Tibial nerve (tissue), 3 donors: ENCODE measurements around the gene SHOX.

ENCODE experiments used
- POLR2A ChIP-seq, 2 donors: fragments of 450-650 bp; IDR thresholded peaks; one replicate each; pipeline ENCODE4 v1.6.1; 2017; ENCODE audit warnings: antibody characterized with exemption in 2 of 2, mild to moderate bottlenecking in 2 of 2, moderate library complexity in 2 of 2
- TF ChIP-seq, protein P1 (sequence below), 5 experiments: fragments of 200-600 bp in 3 of 5; fragments of 450-650 bp in 2 of 5; sonication (generic) in 3 of 5; IDR thresholded peaks; one replicate each; pipeline ENCODE4 v1.5.1; 2016 to 2019; ENCODE audit warnings: antibody characterized with exemption in 5 of 5, mild to moderate bottlenecking in 3 of 5, moderate library complexity in 2 of 5

DNA sequence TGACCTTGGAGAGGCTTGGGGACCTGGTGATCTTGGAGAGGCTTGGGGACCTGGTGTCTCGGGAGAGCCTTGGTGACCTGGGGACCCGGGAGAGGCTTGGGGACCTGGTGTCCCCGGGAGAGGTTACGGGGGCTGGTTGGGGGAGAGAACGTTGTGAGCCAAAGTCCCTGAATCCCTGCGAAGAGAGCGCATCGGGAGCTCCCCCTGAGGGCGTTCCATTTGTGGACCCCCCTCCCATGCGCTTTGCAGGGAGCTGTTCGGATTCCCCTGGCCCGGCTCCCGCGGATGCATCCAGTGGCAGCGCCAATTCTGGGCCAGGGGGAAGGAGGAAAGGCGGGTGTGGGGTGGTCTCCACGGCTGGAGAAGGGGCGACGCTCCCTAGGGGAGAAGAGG, 13.3 kb downstream of the SHOX start:
- TF ChIP-seq, protein P1, sequence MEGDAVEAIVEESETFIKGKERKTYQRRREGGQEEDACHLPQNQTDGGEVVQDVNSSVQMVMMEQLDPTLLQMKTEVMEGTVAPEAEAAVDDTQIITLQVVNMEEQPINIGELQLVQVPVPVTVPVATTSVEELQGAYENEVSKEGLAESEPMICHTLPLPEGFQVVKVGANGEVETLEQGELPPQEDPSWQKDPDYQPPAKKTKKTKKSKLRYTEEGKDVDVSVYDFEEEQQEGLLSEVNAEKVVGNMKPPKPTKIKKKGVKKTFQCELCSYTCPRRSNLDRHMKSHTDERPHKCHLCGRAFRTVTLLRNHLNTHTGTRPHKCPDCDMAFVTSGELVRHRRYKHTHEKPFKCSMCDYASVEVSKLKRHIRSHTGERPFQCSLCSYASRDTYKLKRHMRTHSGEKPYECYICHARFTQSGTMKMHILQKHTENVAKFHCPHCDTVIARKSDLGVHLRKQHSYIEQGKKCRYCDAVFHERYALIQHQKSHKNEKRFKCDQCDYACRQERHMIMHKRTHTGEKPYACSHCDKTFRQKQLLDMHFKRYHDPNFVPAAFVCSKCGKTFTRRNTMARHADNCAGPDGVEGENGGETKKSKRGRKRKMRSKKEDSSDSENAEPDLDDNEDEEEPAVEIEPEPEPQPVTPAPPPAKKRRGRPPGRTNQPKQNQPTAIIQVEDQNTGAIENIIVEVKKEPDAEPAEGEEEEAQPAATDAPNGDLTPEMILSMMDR (IDR thresholded peaks at IDR 0.05), result no peak
- no peak for TF ChIP-seq POLR2A (IDR thresholded peaks at IDR 0.05)
